GM18508 (cell line): ENCODE data around the gene USP24.

Experiments used
- ATAC-seq: cut with Tn5 transposase; IDR thresholded peaks from one replicate; pipeline ENCODE4 v1.9.1; 2021; ENCODE audit warnings: moderate number of reproducible peaks; ENCODE audit not compliant: insufficient read depth, unreplicated experiment

The USP24 gene

DNA sequence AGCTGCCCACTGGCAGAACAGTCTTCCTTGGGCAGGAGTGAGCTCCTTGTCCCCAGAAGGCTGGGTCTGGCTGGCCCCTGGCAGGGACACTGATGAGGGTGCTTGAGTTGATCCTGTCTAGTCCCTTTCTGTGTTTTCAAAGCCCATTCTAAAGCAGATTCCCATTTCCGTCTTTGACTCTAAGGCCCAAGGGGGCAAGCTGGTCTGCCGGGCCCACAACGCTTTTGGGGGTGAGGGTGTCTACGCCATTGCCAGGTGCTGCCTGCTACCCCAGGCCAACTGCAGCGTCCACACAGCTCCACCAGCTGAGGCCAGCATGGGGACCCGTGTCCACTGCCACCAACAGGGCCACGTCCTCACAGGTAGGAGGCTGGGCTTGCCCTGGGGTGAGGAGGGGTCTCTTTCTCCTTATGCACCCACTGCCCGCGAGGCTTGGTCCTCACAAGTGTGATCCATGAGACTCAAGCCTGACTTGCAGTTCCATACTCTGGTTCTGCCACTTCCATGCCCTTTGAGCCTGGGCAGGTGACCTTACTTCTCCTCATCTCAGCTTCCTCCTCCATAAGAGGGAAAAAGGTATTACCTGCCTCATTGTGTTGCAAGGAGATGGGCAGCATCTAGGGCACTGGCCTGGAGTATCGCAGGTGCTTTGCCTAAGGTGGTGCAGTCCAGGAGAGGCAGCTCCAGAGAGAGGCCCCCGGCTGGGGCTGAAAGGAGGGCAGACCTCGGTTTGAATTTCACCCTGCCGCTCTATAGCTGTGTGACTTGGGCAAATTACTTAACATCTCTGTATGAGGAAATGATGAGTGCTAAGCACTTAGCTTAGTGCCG is 155.6 kb downstream of the USP24 start:
- ATAC-seq, result no peak

DNA sequence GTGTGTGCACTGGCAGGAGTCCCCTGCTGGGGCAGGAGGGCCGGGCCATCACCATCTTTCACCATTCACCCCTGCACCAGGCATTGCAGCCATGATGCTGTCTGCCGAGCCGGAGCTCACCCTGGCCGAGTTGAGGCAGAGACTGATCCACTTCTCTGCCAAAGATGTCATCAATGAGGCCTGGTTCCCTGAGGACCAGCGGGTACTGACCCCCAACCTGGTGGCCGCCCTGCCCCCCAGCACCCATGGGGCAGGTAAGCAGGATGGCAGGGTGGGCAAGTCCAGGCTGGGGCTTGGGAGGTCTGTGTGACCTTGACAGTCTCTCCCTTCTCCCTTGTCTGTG is 157.2 kb downstream of the USP24 start:
- ATAC-seq, result no peak

DNA sequence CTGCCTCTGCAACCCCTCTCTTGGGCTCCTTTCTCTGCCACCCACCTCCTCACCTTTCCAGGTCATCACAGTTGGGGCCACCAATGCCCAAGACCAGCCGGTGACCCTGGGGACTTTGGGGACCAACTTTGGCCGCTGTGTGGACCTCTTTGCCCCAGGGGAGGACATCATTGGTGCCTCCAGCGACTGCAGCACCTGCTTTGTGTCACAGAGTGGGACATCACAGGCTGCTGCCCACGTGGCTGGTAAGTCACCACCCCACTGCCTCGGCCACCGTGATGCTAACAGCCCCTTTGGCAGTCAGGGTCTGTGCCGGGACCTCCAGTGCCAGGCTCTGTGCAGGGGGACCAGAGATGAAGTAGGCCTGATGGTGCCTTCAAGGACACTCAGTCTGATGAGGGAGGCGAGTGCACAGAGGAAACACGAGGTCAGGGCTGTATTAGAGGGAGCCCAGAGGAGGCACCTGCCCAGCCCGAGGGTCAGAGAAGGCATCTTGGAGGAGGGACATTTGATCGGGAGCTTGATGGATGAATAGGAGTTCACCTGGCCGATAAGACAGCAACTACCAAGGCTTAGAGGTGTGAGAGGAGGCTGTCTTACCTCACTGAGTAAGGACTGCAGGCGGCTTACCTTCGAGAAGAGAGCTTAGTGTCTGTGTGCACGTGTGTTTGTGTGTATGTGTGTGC is 157.8 kb downstream of the USP24 start:
- no peak for ATAC-seq

DNA sequence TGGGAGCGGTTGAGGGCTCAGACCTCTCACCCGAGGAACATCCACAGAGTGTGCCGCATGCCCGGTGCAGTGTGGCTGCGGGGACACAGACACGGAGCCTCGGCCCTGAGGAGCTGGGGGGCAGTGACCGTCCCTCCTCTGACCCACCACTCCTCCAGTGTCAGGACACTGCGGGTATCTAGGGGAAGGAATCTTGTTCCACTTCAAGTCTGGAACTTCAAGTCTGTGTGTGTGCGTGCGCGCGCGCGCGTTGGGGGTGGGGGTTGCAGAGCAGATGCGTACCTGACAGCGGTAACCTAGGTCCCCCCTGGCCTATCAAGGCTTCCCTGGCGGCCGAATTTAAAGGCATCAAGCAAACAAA is 158.6 kb downstream of the USP24 start:
- no peak for ATAC-seq

DNA sequence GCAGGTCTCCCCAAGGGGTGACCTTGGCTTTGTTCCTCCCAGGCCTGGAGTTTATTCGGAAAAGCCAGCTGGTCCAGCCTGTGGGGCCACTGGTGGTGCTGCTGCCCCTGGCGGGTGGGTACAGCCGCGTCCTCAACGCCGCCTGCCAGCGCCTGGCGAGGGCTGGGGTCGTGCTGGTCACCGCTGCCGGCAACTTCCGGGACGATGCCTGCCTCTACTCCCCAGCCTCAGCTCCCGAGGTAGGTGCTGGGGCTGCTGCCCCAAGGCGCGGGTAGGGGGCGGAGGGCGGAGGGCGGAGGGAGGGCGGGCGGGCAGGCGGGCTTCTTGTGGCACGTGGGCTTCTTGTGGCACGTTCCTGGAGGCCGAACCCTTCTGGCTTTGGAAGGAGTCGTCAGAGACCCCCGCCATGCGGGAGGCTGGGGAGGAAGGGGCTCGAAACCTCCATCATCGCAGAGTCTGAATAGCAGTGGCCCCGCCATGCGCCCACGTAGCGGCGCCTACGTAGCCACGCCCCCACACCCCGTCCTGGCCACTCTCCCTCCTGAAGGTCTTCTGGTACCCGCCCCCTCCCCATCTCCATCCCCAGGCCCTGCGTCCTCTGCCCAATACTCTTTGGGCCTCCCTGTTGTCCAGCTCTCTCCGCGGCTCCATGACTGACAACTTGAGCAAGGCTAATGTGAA is 159.1 kb downstream of the USP24 start:
- no peak for ATAC-seq

DNA sequence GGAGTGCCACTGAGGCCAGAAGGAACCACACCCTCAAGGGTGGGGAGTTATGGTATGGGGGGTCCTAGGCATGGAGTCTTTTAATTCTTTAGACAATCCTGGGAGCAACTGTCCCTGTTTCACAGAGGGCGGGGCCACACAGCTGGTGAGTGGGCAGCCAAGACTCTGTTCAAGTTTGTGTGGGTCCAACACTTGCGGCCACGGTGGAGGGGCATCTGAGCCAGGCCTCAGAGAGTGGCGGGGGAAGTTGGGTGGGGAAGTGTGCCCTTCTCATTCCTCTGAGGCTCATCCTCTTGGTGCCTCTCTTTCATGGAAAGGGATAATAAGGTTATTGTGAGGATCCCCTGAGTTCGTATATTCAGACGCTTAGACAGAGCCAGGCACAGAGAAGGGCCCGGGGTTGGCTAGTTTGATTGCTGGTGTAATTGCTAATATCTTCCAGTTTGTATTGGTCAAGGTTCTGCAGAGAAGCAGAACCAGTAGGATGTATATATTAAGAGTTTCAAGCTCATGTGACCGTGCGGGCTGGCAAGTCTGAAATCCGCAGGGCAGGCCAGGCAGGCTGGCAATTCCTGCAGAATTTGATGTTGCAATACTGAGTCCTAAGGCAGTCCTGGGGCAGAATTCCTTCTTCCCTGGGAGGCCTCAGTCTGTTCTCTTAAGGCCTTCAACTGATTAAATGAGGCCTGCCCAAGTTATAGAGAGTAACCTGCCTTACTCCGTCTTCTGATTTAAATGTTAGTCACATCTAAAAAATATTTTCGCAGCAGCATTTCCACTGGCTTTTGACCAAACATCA is 159.9 kb downstream of the USP24 start:
- ATAC-seq, result no peak

DNA sequence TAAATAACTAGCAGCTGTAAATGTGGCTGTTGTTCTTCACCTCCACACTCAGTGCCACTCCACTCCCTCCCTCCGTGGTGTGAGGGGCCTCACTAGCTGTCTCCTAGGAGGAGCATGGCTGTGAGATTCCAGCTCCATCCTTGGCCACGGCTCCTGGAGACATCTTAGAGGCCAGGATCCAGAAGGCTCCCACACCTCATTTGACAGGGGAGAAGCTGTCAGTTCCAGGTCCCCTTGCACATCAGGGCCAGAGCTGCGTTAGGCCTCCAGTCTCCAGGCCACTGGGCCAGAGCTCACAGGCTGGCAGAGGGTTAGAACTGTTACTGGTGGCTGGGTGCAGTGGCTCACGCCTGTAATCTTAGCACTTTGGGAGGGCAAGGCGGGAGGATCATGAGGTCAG is 160.8 kb downstream of the USP24 start:
- no peak for ATAC-seq

DNA sequence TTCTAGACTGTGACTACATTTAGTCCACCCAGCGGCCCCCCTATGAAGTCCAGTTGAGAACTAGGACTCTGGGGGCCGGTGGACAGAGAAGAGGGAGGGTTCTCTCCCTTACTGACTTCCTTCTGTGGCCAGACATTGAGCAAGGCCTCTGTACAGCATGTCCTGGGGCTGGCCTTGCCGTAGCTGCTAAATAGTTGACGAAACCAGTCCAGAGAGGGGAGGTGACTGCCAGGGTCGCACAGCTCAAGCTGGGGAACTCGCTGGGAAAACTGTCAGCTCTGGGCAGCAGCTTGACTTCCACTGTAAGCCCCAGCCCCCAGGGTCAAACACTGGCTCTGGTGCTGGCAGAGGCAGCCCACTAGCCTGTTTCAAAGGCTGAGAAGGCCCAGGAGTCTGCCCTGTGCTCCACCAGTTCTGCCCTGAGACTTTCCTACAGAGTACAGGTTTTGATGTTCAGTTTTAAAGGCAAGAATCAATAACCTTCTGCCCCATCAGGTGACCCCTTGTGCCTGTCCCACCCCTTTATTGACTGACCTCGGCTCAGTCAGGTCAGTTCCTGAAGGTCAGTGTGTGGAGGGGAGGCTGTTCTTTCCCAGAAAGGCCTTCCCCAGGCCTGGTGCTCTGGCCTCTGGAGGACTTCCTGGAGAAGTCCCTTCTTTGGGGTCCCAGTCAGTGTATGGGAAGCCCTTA is 161.8 kb downstream of the USP24 start:
- no peak for ATAC-seq

DNA sequence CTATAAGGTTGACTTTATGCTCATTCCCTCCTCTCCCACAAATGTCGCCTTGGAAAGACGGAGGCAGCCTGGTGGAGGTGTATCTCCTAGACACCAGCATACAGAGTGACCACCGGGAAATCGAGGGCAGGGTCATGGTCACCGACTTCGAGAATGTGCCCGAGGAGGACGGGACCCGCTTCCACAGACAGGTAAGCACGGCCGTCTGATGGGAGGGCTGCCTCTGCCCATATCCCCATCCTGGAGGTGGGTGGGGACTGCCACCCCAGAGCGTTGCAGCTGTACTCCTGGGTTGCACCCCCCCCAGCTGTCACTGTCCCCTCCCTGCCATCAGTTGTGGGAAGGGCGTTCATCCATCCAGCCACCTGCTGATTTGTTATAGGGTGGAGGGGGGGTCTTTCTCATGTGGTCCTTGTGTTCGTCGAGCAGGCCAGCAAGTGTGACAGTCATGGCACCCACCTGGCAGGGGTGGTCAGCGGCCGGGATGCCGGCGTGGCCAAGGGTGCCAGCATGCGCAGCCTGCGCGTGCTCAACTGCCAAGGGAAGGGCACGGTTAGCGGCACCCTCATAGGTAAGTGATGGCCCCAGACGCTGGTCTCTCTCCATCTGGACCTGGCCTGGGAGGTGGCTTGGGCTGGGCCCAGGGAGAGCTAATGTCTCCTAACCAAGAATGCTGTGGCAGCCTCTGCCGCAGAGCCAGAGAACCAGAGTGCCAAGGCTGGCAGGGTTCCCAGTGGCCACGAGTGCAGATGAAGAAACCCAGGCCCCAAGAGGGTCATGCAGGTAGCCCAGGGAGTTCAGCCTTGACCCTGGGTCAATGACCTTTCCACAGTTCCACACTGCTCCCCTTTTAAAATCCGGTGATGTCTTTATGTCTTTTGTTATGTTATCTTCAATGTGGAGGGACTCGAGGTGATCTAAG is 162.7 kb downstream of the USP24 start:
- ATAC-seq, result no peak

DNA sequence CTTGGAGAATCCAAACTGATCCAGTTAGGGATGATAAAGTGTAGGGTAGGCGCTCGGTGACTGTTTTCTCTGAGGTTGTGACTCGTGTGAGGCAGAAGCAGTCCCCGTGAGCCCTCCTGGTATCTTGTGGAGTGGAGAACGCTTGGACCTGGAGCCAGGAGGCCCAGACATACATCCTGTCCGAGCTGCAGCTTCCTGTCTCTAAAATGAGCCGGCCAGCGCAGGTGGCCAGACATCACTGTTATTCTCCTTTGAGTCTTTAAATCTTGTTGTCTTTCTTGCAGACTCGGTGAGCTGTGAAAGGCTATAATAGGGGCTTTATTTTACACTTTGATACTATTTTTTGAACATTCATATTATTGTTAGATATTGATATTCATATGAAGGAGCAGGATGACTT is 163.5 kb downstream of the USP24 start:
- no peak for ATAC-seq

DNA sequence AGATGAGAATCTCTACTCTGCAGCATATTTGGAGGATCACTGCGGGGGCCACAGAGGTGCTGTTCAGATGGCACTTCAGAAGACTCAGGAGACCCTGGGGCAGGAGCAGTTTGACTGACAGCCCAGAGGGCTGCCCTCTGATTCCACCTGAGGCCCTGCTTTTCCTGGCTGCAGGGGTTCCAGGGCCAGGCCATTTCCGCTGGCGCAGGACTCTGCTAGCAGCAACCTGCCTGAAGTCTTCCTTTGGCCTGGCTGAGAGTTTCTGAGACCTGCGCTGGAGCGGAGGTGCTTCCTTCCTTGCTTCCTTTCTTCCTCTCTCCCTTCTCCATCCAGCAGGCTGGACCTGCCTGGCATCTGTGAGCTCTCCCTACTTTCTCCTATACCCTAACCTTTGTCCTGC is 164.0 kb downstream of the USP24 start:
- ATAC-seq, result no peak

DNA sequence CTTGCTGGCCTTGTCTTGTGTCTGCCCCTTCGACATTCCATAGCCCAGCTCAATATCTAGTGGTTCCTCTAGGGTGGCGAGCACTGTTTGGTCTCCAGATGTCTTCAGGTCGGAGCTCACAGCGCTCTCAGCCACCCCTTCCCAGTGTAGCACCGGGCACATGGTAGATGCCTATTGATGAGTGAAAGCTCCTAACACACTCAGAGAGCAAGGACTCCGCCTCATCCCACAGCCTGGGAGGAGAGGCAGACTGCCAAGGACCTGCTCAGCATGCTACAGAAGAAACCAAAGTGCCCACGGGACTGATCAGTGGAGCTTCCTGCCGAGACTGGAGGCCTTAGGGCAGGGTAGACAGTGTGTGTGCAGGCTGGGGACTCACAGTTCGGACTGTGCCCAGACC is 164.9 kb downstream of the USP24 start:
- no peak for ATAC-seq

DNA sequence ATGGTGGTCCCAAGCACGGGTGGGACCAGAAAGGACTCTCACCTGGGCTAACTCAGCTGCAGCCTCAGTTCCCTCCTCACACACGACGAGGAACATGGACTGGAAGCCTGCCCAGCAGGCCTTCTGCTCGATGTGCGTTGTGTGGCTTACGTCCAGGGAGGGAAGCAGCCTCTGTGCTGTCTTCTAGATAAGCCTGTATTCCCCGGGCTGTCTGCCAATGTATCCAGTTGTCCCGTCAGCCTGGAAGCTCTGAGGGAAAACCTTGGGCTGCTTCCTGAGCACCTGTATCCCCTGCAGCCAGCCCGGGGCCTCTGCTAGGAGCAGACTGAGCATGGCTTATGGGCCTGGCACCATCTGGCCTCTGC is 165.3 kb downstream of the USP24 start:
- no peak for ATAC-seq

DNA sequence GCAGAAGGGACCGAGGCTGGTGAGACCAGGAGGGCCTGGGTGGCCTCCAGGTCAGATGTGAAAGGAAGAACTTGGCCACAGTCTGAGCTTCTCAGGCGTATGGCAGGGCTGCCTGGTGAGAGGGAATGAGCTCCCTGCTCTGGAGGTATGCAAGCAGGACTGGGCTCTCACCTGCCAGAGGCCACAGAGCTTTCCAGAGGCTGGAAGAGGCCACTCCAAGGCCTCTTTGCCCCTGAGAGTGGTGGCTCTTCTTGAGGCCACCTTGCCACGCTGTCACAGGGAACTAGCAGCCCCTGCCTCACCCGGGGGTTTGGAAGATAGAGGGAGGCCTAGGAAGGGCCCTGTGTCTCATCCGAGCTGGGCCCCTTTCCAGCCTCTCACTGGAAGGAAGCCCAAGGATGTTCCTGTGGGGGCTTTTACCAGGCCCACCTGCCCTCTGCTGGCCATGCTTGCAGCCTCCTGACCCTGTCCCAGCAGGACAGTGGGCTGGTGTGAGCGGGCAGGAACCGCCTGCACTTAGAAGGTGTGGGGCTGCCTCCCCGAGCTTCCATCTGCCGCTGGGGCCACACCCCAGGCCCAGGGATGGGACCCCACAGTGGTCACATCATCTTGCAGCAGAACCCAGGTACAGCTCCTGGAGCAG is 165.8 kb downstream of the USP24 start:
- ATAC-seq, result no peak

DNA sequence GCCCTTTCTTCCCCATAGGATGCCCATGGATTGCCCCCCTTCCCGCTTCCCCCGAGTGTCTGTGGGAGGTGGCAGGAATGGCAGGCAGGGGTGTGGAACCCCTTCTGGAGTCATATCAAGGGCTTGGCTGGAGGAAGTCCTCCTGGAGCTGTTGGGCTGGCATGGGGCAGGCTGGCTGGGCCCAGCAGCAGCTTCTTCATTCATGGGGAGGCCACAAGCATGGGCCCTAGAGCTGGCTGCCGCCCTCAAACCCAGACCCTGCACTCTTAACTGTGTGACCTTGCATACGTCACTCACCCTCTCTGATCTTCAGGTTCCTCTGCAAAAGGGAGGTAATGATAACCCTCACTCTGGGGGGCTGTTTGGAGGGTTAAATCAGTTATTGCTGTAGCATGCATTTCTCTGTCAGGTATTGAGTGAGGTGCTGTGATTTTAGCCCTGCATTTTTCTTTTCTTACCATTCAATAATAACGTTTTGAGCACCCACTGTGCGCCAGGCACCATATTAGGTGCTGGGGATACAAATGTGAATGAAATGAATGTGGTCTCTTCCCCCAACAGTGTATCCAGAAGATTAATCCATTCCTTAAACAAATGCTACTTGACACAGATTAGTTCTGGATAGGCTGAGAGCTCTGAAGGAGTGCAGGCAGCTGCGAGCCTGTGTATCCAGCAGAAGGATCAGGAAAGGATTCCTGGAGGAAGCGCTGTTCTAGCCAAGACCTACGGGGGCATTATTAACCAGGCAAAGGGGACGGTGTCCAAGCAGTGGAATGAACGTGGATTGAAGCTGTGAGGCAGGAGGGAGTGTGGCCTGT is 166.5 kb downstream of the USP24 start:
- ATAC-seq, result no peak

DNA sequence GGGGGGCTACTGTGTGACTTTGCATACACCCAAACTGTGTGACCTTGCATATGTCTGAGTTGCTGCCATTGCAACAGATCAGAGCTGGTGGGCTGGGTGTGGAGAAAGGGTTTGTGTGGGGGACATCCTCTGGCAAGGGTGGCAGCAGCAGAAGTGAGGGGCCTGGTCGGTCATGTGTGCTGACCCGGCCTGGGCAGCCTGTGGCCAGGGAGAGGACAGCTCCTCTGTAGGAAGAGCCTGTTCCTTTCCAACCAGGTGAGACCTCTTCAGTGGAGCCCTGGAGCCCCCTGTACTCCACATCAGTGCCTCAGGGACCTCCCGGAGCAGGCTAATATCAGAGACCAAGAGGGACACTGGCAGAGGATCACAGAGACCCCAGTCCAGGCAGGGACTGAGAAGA is 167.6 kb downstream of the USP24 start:
- ATAC-seq, result no peak

DNA sequence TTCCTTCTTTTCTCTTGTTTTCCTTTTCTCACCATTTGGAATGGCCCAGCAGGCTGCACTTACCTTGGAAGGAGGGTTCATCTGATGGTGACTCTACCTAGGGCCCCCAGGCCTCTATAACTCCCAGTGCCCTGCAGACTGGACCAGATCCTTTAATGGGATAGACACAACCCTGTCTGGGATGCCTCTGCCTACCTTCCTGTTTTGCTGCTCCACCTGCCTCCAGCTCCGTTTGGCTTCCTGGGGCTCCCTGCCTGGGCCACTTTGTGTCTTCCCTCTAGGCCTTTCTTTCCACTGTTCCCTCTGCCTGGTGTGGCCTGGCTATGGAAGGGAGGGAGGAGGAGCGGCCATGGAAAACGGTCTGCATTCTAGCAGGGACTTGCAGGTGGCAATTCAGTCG is 168.3 kb downstream of the USP24 start:
- no peak for ATAC-seq

DNA sequence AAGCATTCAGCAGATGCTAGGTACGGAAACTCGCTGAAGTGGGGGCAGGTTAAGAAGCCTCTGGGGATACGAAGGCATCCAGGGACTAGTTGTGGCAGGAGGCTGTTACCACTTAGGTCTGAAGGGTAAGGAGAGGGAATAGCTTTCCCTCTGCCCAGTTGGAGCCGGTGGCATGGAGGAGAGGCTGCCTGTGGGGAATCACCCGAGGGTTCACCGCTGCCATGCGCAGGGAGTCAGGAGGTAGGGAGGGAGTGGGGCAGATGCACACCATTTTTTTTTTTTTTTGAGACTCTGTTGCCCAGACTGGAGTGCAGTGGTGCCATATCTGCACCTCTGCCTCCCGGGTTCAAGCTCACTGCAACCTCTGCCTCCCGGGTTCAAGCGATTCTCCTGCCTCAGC is 169.7 kb downstream of the USP24 start:
- ATAC-seq, result no peak
